ENCODE results near the gene ABCB8. TPM values are rescaled to one million over a fixed set of nuclear protein-coding genes. Genes with fewer than 3 reads are reported as not detected.

The ABCB8 gene
- total and polyA plus RNA-seq, 9 of the 15 experiments (the other 6 are each of a cell fraction or from before 2014, with no cell fraction given): 7.6 to 106 (median 36.3) TPM

DNA sequence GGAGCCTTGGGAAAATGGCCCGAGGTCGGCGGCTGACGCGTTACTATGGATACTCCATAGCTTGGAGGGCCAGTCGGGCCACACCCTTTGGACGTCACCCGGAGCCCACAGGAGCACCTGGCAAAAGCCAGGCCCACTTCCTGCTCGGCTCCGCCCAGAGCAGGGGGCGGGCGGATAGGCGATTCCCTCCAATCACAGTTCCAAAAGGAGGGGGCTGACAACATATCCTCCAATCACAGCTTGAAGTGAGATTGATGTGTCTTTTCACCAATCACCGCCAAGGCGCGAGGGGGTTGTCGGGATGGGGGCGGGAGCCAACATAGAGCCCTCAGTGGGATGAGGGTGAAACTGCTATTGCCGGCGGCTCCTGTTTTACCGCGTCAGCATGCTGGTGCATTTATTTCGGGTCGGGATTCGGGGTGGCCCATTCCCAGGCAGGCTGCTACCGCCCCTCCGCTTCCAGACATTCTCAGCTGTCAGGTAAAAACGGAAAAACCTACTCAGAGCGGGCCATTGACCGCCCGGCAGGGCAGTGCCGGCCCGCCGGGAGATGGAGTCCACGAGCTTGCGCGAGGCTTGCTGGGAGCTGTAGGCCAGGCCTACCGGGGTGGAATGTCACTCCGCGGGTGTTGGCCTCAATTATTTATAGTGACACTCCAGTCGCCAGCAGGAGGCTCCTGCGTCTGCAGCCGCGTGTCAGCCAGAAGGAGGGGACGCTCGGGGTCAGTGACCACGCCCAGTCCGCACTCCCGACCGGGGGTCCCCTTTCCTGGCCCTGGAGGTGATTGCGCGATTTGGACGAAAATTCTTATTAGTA, at the start of gene ABCB8 (continued):
- TF ChIP-seq, protein P1, sequence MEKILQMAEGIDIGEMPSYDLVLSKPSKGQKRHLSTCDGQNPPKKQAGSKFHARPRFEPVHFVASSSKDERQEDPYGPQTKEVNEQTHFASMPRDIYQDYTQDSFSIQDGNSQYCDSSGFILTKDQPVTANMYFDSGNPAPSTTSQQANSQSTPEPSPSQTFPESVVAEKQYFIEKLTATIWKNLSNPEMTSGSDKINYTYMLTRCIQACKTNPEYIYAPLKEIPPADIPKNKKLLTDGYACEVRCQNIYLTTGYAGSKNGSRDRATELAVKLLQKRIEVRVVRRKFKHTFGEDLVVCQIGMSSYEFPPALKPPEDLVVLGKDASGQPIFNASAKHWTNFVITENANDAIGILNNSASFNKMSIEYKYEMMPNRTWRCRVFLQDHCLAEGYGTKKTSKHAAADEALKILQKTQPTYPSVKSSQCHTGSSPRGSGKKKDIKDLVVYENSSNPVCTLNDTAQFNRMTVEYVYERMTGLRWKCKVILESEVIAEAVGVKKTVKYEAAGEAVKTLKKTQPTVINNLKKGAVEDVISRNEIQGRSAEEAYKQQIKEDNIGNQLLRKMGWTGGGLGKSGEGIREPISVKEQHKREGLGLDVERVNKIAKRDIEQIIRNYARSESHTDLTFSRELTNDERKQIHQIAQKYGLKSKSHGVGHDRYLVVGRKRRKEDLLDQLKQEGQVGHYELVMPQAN (IDR thresholded peaks at IDR 0.05; ENCODE audit: borderline replicate concordance): peak; percentile 86
- no peak for TF ChIP-seq FOXA1 (IDR thresholded peaks at IDR 0.05; ENCODE audit: borderline replicate concordance)
- no peak for TF ChIP-seq ZZZ3 (IDR thresholded peaks at IDR 0.05)
- peak; percentile 18 for TF ChIP-seq KAT2B (IDR thresholded peaks at IDR 0.05; ENCODE audit: low read depth, low read length)
- peak; percentile 9 for TF ChIP-seq ZFP36 (IDR thresholded peaks at IDR 0.05; ENCODE audit: low read depth, low read length, partially characterized antibody)
- TF ChIP-seq, protein P2, sequence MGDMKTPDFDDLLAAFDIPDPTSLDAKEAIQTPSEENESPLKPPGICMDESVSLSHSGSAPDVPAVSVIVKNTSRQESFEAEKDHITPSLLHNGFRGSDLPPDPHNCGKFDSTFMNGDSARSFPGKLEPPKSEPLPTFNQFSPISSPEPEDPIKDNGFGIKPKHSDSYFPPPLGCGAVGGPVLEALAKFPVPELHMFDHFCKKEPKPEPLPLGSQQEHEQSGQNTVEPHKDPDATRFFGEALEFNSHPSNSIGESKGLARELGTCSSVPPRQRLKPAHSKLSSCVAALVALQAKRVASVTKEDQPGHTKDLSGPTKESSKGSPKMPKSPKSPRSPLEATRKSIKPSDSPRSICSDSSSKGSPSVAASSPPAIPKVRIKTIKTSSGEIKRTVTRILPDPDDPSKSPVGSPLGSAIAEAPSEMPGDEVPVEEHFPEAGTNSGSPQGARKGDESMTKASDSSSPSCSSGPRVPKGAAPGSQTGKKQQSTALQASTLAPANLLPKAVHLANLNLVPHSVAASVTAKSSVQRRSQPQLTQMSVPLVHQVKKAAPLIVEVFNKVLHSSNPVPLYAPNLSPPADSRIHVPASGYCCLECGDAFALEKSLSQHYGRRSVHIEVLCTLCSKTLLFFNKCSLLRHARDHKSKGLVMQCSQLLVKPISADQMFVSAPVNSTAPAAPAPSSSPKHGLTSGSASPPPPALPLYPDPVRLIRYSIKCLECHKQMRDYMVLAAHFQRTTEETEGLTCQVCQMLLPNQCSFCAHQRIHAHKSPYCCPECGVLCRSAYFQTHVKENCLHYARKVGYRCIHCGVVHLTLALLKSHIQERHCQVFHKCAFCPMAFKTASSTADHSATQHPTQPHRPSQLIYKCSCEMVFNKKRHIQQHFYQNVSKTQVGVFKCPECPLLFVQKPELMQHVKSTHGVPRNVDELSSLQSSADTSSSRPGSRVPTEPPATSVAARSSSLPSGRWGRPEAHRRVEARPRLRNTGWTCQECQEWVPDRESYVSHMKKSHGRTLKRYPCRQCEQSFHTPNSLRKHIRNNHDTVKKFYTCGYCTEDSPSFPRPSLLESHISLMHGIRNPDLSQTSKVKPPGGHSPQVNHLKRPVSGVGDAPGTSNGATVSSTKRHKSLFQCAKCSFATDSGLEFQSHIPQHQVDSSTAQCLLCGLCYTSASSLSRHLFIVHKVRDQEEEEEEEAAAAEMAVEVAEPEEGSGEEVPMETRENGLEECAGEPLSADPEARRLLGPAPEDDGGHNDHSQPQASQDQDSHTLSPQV (IDR thresholded peaks at IDR 0.05): peak; percentile 90
- TF ChIP-seq, protein P3, sequence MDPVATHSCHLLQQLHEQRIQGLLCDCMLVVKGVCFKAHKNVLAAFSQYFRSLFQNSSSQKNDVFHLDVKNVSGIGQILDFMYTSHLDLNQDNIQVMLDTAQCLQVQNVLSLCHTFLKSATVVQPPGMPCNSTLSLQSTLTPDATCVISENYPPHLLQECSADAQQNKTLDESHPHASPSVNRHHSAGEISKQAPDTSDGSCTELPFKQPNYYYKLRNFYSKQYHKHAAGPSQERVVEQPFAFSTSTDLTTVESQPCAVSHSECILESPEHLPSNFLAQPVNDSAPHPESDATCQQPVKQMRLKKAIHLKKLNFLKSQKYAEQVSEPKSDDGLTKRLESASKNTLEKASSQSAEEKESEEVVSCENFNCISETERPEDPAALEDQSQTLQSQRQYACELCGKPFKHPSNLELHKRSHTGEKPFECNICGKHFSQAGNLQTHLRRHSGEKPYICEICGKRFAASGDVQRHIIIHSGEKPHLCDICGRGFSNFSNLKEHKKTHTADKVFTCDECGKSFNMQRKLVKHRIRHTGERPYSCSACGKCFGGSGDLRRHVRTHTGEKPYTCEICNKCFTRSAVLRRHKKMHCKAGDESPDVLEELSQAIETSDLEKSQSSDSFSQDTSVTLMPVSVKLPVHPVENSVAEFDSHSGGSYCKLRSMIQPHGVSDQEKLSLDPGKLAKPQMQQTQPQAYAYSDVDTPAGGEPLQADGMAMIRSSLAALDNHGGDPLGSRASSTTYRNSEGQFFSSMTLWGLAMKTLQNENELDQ (CRISPR knock-in tag; IDR thresholded peaks at IDR 0.05; ENCODE audit: borderline replicate concordance): no peak
- no peak for TF ChIP-seq CREBBP (IDR thresholded peaks at IDR 0.05; ENCODE audit: low read depth, low read length)
- TF ChIP-seq SAFB (IDR thresholded peaks at IDR 0.05; ENCODE audit: borderline replicate concordance, low read depth, low read length): peak; percentile 81; the same call in 1 of the 2 replicates
- TF ChIP-seq ZNF695 (CRISPR knock-in tag; IDR thresholded peaks at IDR 0.05): no peak
- no peak; the same call in 1 of the 2 replicates for TF ChIP-seq MAFF (IDR thresholded peaks at IDR 0.05; ENCODE audit: low read length)
- peak; percentile 69; the same call in 1 of the 2 replicates for TF ChIP-seq TEAD2 (tag; IDR thresholded peaks at IDR 0.05)
- TF ChIP-seq ZNF717 (CRISPR knock-in tag; IDR thresholded peaks at IDR 0.05): no peak
- TF ChIP-seq MAZ (CRISPR knock-in tag; conservative IDR thresholded peaks at IDR 0.05 in 1 of 2, IDR thresholded peaks at IDR 0.05 in 1 of 2): peak; percentile 93 to 95
- TF ChIP-seq ZNF24 (IDR thresholded peaks at IDR 0.05): 0 out of 2 replicates have a peak, but pooled peaks have one; percentile 6
- no peak for TF ChIP-seq ZKSCAN3 (CRISPR knock-in tag; IDR thresholded peaks at IDR 0.05)
- TF ChIP-seq PCBP2 (IDR thresholded peaks at IDR 0.05; ENCODE audit: low read depth, low read length, poor library complexity, severe bottlenecking): no peak
- TF ChIP-seq ARID1B (IDR thresholded peaks at IDR 0.05): peak; percentile 65
- peak; percentile 99 for TF ChIP-seq RFX1 (IDR thresholded peaks at IDR 0.05)
- no peak for TF ChIP-seq TFAM (CRISPR knock-in tag; conservative IDR thresholded peaks at IDR 0.05)

Data from K562 (cell line).